GM23338 (cell line): ENCODE data around the gene IFNA5.

Experiments
- EZH2 ChIP-seq: fragments of 200-600 bp; sonication (generic); IDR thresholded peaks from one replicate; pipeline ENCODE4 v1.8.0; 2017; ENCODE audit warnings: antibody characterized with exemption, mild to moderate bottlenecking, low read depth; ENCODE audit not compliant: unreplicated experiment
- EZH2phosphoT487 ChIP-seq: fragments of 200-600 bp; sonication (generic); IDR thresholded peaks from one replicate; pipeline ENCODE4 v1.8.1; 2018; ENCODE audit warnings: antibody characterized with exemption; ENCODE audit not compliant: unreplicated experiment
- POLR2AphosphoS5 ChIP-seq: IDR thresholded peaks from 2 replicates; pipeline ENCODE4 v1.6.1; 2016; ENCODE audit warnings: antibody characterized with exemption, low read depth
- TF ChIP-seq, protein P1 (sequence below), 2 experiments: fragments of 200-600 bp in 1 of 2; sonication (generic) in 1 of 2; conservative IDR thresholded peaks; 2 replicates each; pipeline versions ENCODE4 v1.5.1 to v1.6.1; 2016 to 2017; ENCODE audit warnings: antibody characterized with exemption in 2 of 2, low read depth in 2 of 2, mild to moderate bottlenecking in 2 of 2, moderate library complexity in 1 of 2
- TF ChIP-seq, protein P2 (sequence below): IDR thresholded peaks from 2 replicates; pipeline ENCODE4 v1.6.1; 2016; ENCODE audit warnings: antibody characterized with exemption

DNA sequence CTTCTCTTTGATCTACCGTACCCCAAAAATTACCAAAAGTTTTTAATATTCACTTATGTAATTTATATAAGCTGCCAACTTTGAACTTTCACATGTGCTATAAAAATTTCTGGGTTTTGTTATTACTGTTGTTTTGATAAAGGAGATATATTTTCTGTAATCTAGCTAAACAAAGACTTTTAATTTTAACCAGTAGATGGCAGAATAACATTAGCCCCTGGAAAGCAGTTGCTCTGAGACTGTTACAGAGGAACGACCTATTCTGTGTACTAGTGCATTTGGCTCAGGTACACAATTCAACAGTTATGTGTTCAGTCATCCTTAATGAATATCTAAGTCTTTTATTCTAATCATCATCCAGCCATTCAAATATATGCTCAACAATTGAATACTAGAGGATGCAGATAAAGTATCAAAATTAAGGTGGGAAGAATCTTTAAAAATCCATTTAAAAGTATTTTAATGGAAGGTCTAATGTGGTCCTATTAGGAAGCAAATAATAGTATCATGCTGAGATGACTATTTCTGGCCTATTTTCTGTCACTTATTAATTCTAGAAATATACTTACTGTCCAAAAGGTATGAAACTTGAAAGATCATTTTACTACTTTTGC, 21.5 kb upstream of the IFNA5 start:
- TF ChIP-seq, protein P1, sequence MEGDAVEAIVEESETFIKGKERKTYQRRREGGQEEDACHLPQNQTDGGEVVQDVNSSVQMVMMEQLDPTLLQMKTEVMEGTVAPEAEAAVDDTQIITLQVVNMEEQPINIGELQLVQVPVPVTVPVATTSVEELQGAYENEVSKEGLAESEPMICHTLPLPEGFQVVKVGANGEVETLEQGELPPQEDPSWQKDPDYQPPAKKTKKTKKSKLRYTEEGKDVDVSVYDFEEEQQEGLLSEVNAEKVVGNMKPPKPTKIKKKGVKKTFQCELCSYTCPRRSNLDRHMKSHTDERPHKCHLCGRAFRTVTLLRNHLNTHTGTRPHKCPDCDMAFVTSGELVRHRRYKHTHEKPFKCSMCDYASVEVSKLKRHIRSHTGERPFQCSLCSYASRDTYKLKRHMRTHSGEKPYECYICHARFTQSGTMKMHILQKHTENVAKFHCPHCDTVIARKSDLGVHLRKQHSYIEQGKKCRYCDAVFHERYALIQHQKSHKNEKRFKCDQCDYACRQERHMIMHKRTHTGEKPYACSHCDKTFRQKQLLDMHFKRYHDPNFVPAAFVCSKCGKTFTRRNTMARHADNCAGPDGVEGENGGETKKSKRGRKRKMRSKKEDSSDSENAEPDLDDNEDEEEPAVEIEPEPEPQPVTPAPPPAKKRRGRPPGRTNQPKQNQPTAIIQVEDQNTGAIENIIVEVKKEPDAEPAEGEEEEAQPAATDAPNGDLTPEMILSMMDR (conservative IDR thresholded peaks at IDR 0.05; ENCODE audit: low read depth in 2 of 2), result peak; percentile 72 to 76
- TF ChIP-seq EZH2 (no peak), EZH2phosphoT487 (no peak), POLR2AphosphoS5 (no peak)
- TF ChIP-seq, protein P2, sequence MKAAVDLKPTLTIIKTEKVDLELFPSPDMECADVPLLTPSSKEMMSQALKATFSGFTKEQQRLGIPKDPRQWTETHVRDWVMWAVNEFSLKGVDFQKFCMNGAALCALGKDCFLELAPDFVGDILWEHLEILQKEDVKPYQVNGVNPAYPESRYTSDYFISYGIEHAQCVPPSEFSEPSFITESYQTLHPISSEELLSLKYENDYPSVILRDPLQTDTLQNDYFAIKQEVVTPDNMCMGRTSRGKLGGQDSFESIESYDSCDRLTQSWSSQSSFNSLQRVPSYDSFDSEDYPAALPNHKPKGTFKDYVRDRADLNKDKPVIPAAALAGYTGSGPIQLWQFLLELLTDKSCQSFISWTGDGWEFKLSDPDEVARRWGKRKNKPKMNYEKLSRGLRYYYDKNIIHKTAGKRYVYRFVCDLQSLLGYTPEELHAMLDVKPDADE, result no peak
